ENCODE measurements around the gene CCNJL.

DNA sequence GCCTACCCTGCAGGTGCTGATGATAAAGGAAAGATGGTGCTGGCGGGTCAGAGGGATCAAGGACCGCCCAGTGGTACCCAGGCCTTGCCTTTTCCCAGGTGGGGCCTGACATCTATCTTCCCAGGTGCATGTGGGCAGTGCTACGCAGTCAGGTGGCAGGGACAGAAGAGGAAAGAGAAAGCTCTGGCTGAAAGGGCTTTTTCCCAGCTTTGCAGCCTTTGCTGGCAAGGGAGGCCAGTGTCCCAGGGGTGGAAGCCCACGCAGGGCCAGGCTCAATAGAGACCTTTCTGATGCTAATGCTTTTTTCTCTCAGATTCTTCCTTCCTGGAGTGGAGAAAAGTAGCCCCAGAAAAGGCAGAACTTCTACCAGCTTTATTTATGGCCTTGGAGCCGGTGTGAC, 46.3 kb downstream of the CCNJL start:
- TF ChIP-seq, protein P1, sequence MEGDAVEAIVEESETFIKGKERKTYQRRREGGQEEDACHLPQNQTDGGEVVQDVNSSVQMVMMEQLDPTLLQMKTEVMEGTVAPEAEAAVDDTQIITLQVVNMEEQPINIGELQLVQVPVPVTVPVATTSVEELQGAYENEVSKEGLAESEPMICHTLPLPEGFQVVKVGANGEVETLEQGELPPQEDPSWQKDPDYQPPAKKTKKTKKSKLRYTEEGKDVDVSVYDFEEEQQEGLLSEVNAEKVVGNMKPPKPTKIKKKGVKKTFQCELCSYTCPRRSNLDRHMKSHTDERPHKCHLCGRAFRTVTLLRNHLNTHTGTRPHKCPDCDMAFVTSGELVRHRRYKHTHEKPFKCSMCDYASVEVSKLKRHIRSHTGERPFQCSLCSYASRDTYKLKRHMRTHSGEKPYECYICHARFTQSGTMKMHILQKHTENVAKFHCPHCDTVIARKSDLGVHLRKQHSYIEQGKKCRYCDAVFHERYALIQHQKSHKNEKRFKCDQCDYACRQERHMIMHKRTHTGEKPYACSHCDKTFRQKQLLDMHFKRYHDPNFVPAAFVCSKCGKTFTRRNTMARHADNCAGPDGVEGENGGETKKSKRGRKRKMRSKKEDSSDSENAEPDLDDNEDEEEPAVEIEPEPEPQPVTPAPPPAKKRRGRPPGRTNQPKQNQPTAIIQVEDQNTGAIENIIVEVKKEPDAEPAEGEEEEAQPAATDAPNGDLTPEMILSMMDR (IDR thresholded peaks at IDR 0.05) = no peak
- TF ChIP-seq ZFX (IDR thresholded peaks at IDR 0.05; ENCODE audit: borderline replicate concordance) = no peak

Measured in 22Rv1 (cell line).